WTC11 (cell line): ENCODE results near the gene ZFAND3. TPM values are rescaled to one million over a fixed set of nuclear protein-coding genes. Genes with fewer than 3 reads are reported as not detected.

Experiments used
- ATF1 ChIP-seq: sonication (generic); formaldehyde crosslinking; IDR thresholded peaks from 2 replicates; pipeline ENCODE4 v1.8.1; 2023; ENCODE audit warnings: mild to moderate bottlenecking, moderate library complexity, missing genetic modification reagents
- CREB1 ChIP-seq: sonication (generic); formaldehyde crosslinking; IDR thresholded peaks from 2 replicates; pipeline ENCODE4 v1.8.0; 2023; ENCODE audit warnings: mild to moderate bottlenecking, missing genetic modification reagents
- E2F1 ChIP-seq: sonication (generic); formaldehyde crosslinking; IDR thresholded peaks from 2 replicates; pipeline ENCODE4 v1.8.0; 2022; ENCODE audit warnings: mild to moderate bottlenecking, missing genetic modification reagents
- ETV6 ChIP-seq: sonication (generic); formaldehyde crosslinking; IDR thresholded peaks from 2 replicates; pipeline ENCODE4 v1.8.1; 2022; ENCODE audit warnings: mild to moderate bottlenecking, missing genetic modification reagents
- FOXK1 ChIP-seq: sonication (generic); formaldehyde crosslinking; IDR thresholded peaks from 2 replicates; pipeline ENCODE4 v1.8.0; 2022; ENCODE audit warnings: mild to moderate bottlenecking, moderate library complexity, missing genetic modification reagents
- GABPB1 ChIP-seq: sonication (generic); formaldehyde crosslinking; IDR thresholded peaks from 2 replicates; pipeline ENCODE4 v1.8.1; 2023; ENCODE audit warnings: mild to moderate bottlenecking, missing genetic modification reagents
- GRHL2 ChIP-seq: fragments of 250-450 bp; sonication (Bioruptor Pico); IDR thresholded peaks from 2 replicates; pipeline ENCODE4 v1.8.0; 2022; ENCODE audit warnings: mild to moderate bottlenecking, moderate library complexity; ENCODE audit not compliant: insufficient replicate concordance, severe bottlenecking
- IRF2 ChIP-seq: sonication (generic); formaldehyde crosslinking; IDR thresholded peaks from 2 replicates; pipeline ENCODE4 v1.8.0; 2022; ENCODE audit warnings: low read depth, missing genetic modification reagents, borderline replicate concordance
- JAZF1 ChIP-seq: fragments of 250-450 bp; sonication (Bioruptor Pico); IDR thresholded peaks from 2 replicates; pipeline ENCODE4 v1.9.0; 2021; ENCODE audit warnings: moderate library complexity, mild to moderate bottlenecking, inconsistent platforms
- MLX ChIP-seq: sonication (generic); formaldehyde crosslinking; IDR thresholded peaks from 2 replicates; pipeline ENCODE4 v1.8.1; 2023; ENCODE audit warnings: mild to moderate bottlenecking, missing genetic modification reagents, moderate library complexity
- MYBL2 ChIP-seq: sonication (generic); formaldehyde crosslinking; IDR thresholded peaks from 2 replicates; pipeline ENCODE4 v1.8.1; 2023; ENCODE audit warnings: mild to moderate bottlenecking, moderate library complexity, missing genetic modification reagents
- NFATC4 ChIP-seq: fragments of 250-450 bp; sonication (Bioruptor Pico); IDR thresholded peaks from 2 replicates; pipeline ENCODE4 v1.9.0; 2021; ENCODE audit warnings: mild to moderate bottlenecking
- NFE2L1 ChIP-seq: sonication (generic); formaldehyde crosslinking; IDR thresholded peaks from 2 replicates; pipeline ENCODE4 v1.8.1; 2023; ENCODE audit warnings: missing genetic modification reagents
- PRDM15 ChIP-seq: sonication (generic); formaldehyde crosslinking; IDR thresholded peaks from 2 replicates; pipeline ENCODE4 v1.8.0; 2022; ENCODE audit warnings: missing genetic modification reagents
- SOX15 ChIP-seq: fragments of 250-450 bp; sonication (Bioruptor Pico); IDR thresholded peaks from 2 replicates; pipeline ENCODE4 v1.9.0; 2021; ENCODE audit warnings: mild to moderate bottlenecking
- SP1 ChIP-seq: sonication (generic); formaldehyde crosslinking; conservative IDR thresholded peaks from 2 replicates; pipeline ENCODE4 v1.8.1; 2022; ENCODE audit warnings: missing genetic modification reagents
- TCF7 ChIP-seq: sonication (generic); formaldehyde crosslinking; IDR thresholded peaks from 2 replicates; pipeline ENCODE4 v1.8.0; 2022; ENCODE audit warnings: mild to moderate bottlenecking, low read depth, missing genetic modification reagents, moderate library complexity
- TP53 ChIP-seq: sonication (generic); formaldehyde crosslinking; IDR thresholded peaks from 2 replicates; pipeline ENCODE4 v1.8.1; 2023; ENCODE audit warnings: mild to moderate bottlenecking, missing genetic modification reagents
- USF1 ChIP-seq: sonication (generic); formaldehyde crosslinking; IDR thresholded peaks from 2 replicates; pipeline ENCODE4 v1.8.0; 2022; ENCODE audit warnings: mild to moderate bottlenecking, missing genetic modification reagents
- ZNF121 ChIP-seq: sonication (generic); formaldehyde crosslinking; IDR thresholded peaks from 2 replicates; pipeline ENCODE4 v1.8.0; 2023; ENCODE audit warnings: missing genetic modification reagents
- ZNF138 ChIP-seq: sonication (generic); formaldehyde crosslinking; conservative IDR thresholded peaks from 2 replicates; pipeline ENCODE4 v1.8.1; 2022; ENCODE audit warnings: mild to moderate bottlenecking, moderate library complexity, missing genetic modification reagents
- ZNF263 ChIP-seq: sonication (generic); formaldehyde crosslinking; IDR thresholded peaks from 2 replicates; pipeline ENCODE4 v1.8.1; 2022; ENCODE audit warnings: low read depth, mild to moderate bottlenecking, moderate library complexity, missing genetic modification reagents
- ZNF317 ChIP-seq: sonication (generic); formaldehyde crosslinking; IDR thresholded peaks from 2 replicates; pipeline ENCODE4 v1.8.1; 2023; ENCODE audit warnings: low read depth, mild to moderate bottlenecking, moderate library complexity, missing genetic modification reagents, borderline replicate concordance
- ZNF396 ChIP-seq: fragments of 250-450 bp; sonication (Bioruptor Pico); IDR thresholded peaks from 2 replicates; pipeline ENCODE4 v1.8.0; 2021; ENCODE audit warnings: mild to moderate bottlenecking, moderate library complexity, borderline replicate concordance
- ZNF416 ChIP-seq: fragments of 250-450 bp; sonication (Bioruptor Pico); IDR thresholded peaks from 2 replicates; pipeline ENCODE4 v1.9.0; 2021; ENCODE audit warnings: mild to moderate bottlenecking, inconsistent platforms
- total RNA-seq: library from RNA; stranded (reverse); gene quantifications from 3 replicates; pipeline ENCODE4 v1.2.3, GENCODE V29; 2021
- TF ChIP-seq, protein P1 (sequence below): sonication (generic); formaldehyde crosslinking; IDR thresholded peaks from 2 replicates; pipeline ENCODE4 v1.8.1; 2022; ENCODE audit warnings: mild to moderate bottlenecking, missing genetic modification reagents, moderate library complexity, borderline replicate concordance
- TF ChIP-seq, protein P2 (sequence below): sonication (generic); formaldehyde crosslinking; IDR thresholded peaks from 2 replicates; pipeline ENCODE4 v1.8.1; 2023; ENCODE audit warnings: mild to moderate bottlenecking, missing genetic modification reagents
- TF ChIP-seq, protein P3 (sequence below): fragments of 200-600 bp; IDR thresholded peaks from 2 replicates; pipeline ENCODE4 v1.8.0; 2022; ENCODE audit warnings: antibody characterized with exemption
- TF ChIP-seq, protein P4 (sequence below): sonication (generic); formaldehyde crosslinking; IDR thresholded peaks from 2 replicates; pipeline ENCODE4 v1.8.1; 2023; ENCODE audit warnings: mild to moderate bottlenecking, missing genetic modification reagents, moderate library complexity

Gene ZFAND3
- total RNA-seq, 1 experiment from 2014 or later = 50.3 TPM

GRCh38 chr6:37819177-37819801, at the start of gene ZFAND3 (continued):
- TF ChIP-seq, protein P1, sequence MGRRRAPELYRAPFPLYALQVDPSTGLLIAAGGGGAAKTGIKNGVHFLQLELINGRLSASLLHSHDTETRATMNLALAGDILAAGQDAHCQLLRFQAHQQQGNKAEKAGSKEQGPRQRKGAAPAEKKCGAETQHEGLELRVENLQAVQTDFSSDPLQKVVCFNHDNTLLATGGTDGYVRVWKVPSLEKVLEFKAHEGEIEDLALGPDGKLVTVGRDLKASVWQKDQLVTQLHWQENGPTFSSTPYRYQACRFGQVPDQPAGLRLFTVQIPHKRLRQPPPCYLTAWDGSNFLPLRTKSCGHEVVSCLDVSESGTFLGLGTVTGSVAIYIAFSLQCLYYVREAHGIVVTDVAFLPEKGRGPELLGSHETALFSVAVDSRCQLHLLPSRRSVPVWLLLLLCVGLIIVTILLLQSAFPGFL (CRISPR knock-in tag) = no peak
- TF ChIP-seq MYBL2 (CRISPR knock-in tag) (peak; percentile 71), JAZF1 (CRISPR knock-in tag) (no peak), GRHL2 (CRISPR knock-in tag) (no peak), NFE2L1 (CRISPR knock-in tag) (no peak), TP53 (CRISPR knock-in tag) (no peak), ZNF416 (no peak), USF1 (CRISPR knock-in tag) (no peak), SP1 (CRISPR knock-in tag) (peak; percentile 61; the same call in 1 of the 2 replicates), ZNF317 (CRISPR knock-in tag) (no peak), ZNF138 (no peak), FOXK1 (CRISPR knock-in tag) (0 out of 2 replicates have a peak, but pooled peaks have one; percentile 23), GABPB1 (CRISPR knock-in tag) (peak; percentile 35; the same call in 1 of the 2 replicates), ATF1 (no peak), TCF7 (no peak), ZNF263 (CRISPR knock-in tag) (peak; percentile 92), CREB1 (CRISPR knock-in tag) (no peak), MLX (CRISPR knock-in tag) (no peak), ZNF396 (CRISPR knock-in tag) (no peak), PRDM15 (no peak), SOX15 (no peak), IRF2 (CRISPR knock-in tag) (no peak), NFATC4 (CRISPR knock-in tag) (no peak), E2F1 (CRISPR knock-in tag) (no peak), ETV6 (CRISPR knock-in tag) (no peak), ZNF121 (CRISPR knock-in tag) (no peak)
- TF ChIP-seq, protein P2, sequence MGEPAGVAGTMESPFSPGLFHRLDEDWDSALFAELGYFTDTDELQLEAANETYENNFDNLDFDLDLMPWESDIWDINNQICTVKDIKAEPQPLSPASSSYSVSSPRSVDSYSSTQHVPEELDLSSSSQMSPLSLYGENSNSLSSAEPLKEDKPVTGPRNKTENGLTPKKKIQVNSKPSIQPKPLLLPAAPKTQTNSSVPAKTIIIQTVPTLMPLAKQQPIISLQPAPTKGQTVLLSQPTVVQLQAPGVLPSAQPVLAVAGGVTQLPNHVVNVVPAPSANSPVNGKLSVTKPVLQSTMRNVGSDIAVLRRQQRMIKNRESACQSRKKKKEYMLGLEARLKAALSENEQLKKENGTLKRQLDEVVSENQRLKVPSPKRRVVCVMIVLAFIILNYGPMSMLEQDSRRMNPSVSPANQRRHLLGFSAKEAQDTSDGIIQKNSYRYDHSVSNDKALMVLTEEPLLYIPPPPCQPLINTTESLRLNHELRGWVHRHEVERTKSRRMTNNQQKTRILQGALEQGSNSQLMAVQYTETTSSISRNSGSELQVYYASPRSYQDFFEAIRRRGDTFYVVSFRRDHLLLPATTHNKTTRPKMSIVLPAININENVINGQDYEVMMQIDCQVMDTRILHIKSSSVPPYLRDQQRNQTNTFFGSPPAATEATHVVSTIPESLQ (CRISPR knock-in tag) = no peak
- TF ChIP-seq, protein P3, sequence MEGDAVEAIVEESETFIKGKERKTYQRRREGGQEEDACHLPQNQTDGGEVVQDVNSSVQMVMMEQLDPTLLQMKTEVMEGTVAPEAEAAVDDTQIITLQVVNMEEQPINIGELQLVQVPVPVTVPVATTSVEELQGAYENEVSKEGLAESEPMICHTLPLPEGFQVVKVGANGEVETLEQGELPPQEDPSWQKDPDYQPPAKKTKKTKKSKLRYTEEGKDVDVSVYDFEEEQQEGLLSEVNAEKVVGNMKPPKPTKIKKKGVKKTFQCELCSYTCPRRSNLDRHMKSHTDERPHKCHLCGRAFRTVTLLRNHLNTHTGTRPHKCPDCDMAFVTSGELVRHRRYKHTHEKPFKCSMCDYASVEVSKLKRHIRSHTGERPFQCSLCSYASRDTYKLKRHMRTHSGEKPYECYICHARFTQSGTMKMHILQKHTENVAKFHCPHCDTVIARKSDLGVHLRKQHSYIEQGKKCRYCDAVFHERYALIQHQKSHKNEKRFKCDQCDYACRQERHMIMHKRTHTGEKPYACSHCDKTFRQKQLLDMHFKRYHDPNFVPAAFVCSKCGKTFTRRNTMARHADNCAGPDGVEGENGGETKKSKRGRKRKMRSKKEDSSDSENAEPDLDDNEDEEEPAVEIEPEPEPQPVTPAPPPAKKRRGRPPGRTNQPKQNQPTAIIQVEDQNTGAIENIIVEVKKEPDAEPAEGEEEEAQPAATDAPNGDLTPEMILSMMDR = no peak
- TF ChIP-seq, protein P4, sequence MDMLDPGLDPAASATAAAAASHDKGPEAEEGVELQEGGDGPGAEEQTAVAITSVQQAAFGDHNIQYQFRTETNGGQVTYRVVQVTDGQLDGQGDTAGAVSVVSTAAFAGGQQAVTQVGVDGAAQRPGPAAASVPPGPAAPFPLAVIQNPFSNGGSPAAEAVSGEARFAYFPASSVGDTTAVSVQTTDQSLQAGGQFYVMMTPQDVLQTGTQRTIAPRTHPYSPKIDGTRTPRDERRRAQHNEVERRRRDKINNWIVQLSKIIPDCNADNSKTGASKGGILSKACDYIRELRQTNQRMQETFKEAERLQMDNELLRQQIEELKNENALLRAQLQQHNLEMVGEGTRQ (CRISPR knock-in tag) = peak; percentile 39; the same call in 1 of the 2 replicates
